RWPE2 (cell line): ENCODE measurements around the gene FBXW12.
A peak's percentile ranks its signal among the peaks of the same experiment; 100 is the strongest.

Experiments
- ATAC-seq: fragments of 200-7000 bp; cut with Tn5 transposase; 3 replicates; pipeline ENCODE4 v1.9.1; 2021; ENCODE audit warnings: low read depth
- DNase-seq: peaks from one replicate; pipeline ENCODE4 v3.0.0-alpha.2; 2020; ENCODE audit warnings: low spot score
- H3K27ac ChIP-seq: fragments of 450-650 bp; 2 replicates; pipeline ENCODE4 v1.5.1; 2017; ENCODE audit warnings: mild to moderate bottlenecking; ENCODE audit not compliant: poor library complexity, severe bottlenecking
- H3K27me3 ChIP-seq: fragments of 250-450 bp; sonication (Bioruptor Pico); 2 replicates; pipeline ENCODE4 v1.5.1; 2021; ENCODE audit warnings: mild to moderate bottlenecking, moderate library complexity; ENCODE audit not compliant: insufficient read depth, poor library complexity, severe bottlenecking
- H3K36me3 ChIP-seq: fragments of 250-450 bp; sonication (Bioruptor Pico); 2 replicates; pipeline ENCODE4 v1.5.1; 2020; ENCODE audit warnings: low read depth, mild to moderate bottlenecking, moderate library complexity
- H3K4me1 ChIP-seq: fragments of 250-450 bp; sonication (Bioruptor Pico); 2 replicates; pipeline ENCODE4 v1.5.1; 2021; ENCODE audit warnings: mild to moderate bottlenecking, moderate library complexity; ENCODE audit not compliant: insufficient read depth, poor library complexity, severe bottlenecking
- H3K4me3 ChIP-seq: fragments of 250-450 bp; sonication (Bioruptor Pico); 2 replicates; pipeline ENCODE4 v1.5.1; 2021; ENCODE audit warnings: mild to moderate bottlenecking, moderate library complexity; ENCODE audit not compliant: severe bottlenecking
- H3K9me3 ChIP-seq: fragments of 250-450 bp; sonication (Bioruptor Pico); 2 replicates; pipeline ENCODE4 v1.5.1; 2021; ENCODE audit warnings: mild to moderate bottlenecking, moderate library complexity; ENCODE audit not compliant: severe bottlenecking
- TF ChIP-seq, protein P1 (sequence below): fragments of 450-650 bp; IDR thresholded peaks from one replicate; pipeline ENCODE4 v1.5.1; 2017; ENCODE audit warnings: mild to moderate bottlenecking, moderate library complexity; ENCODE audit not compliant: poor library complexity, severe bottlenecking

The FBXW12 gene

DNA sequence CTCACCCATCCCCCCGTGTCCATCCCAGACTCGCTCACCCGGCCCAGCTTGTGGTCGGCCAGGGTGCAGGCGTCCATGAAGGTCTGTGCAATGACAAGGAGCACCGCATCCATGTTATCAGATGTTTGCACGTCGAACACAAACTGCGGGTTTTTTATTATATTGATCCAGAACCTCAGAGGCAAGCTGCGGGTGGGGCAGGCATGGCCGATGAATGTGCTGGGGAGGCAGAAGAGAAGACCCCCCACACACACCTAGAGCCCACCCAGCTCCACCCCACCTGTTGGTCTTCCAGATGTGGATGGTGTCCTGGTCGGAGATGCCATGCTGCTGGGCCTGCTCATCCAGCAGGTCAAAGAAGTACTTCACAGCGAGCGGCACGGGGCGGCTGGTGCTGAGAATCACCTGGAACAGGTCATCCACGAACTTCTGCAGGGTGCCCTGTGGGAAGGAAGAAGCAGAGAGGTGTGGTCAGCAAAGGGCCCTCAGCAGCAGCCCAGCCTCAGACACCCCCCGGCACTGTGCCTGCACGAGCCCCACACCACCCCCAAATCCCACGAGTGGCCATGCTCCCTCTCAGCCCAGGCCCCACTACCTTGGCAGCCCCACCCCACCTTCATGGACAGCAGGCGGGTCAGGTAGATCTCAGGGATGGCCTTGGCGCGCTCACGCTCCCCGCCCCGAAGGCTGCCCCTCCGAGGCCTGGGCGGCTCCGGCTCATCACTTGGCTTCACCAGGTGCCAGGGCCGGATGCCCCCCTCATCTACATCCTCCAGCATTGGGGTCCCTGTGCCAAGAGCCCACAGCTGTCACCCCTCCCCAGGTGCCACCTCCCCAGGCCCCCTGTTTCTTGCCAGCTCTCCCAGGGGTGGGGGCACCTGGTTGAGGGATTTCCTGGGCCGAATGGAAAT lies 37.5 kb downstream of the FBXW12 start:
- Histone ChIP-seq H3K9me3 (no peaks in the 10 kb centered on the region), H3K27me3 (no peaks in the 10 kb centered on the region), H3K4me1 (no peaks in the 10 kb centered on the region), H3K36me3 (peaks cover 91% of the 10 kb centered on the region), H3K27ac (no peak overlapping the region), H3K4me3 (no peak overlapping the region)
- no peak for ATAC-seq
- peak; percentile 56 for DNase-seq
- TF ChIP-seq, protein P1, sequence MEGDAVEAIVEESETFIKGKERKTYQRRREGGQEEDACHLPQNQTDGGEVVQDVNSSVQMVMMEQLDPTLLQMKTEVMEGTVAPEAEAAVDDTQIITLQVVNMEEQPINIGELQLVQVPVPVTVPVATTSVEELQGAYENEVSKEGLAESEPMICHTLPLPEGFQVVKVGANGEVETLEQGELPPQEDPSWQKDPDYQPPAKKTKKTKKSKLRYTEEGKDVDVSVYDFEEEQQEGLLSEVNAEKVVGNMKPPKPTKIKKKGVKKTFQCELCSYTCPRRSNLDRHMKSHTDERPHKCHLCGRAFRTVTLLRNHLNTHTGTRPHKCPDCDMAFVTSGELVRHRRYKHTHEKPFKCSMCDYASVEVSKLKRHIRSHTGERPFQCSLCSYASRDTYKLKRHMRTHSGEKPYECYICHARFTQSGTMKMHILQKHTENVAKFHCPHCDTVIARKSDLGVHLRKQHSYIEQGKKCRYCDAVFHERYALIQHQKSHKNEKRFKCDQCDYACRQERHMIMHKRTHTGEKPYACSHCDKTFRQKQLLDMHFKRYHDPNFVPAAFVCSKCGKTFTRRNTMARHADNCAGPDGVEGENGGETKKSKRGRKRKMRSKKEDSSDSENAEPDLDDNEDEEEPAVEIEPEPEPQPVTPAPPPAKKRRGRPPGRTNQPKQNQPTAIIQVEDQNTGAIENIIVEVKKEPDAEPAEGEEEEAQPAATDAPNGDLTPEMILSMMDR, result no peak

DNA sequence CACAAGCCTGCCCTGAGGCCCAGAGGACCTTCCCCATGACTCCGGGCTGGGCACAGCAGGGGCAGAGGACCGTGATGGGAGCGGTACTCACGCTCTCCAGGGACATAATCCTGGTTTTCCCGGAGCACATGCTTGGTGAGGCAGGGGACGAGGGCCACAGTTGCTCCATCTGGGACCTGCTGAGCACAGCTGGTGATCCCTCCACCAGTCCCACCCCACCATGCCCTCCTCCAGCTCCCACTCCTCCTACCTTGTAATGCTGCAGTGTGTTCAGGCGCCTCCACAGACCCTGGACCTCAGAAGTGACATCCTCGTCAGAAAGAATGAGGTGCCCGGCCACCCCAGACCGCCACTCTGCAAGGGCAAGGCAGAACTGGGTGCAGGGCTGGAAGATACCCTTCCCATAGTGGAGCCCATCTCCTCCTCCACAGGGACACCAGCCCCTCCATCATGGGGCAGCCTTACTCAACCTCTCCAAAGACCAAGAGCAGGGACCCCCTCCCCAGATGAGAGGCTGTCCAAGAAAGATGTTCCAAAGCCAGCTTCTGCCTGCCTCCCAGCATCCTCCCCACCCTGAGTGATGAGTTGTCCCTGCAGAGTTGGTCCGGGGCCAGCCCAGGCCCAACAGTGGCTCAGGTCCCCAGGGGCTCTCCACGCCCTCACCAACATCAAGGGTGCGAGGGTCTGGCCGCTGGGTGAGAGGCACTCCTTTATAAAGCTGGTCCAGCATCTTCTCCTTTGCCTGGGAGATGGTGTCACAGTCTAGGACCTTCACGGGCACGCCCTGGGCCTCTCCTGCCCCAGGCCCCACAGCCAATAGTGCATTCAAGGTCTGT lies 38.4 kb downstream of the FBXW12 start:
- no peak for ATAC-seq
- Histone ChIP-seq H3K4me1 (no peaks in the 10 kb centered on the region), H3K36me3 (peaks cover 96% of the 10 kb centered on the region), H3K27me3 (no peaks in the 10 kb centered on the region), H3K27ac (no peak overlapping the region), H3K9me3 (no peaks in the 10 kb centered on the region), H3K4me3 (no peak overlapping the region)
- TF ChIP-seq, protein P1, result no peak
- DNase-seq, result peak; percentile 45

DNA sequence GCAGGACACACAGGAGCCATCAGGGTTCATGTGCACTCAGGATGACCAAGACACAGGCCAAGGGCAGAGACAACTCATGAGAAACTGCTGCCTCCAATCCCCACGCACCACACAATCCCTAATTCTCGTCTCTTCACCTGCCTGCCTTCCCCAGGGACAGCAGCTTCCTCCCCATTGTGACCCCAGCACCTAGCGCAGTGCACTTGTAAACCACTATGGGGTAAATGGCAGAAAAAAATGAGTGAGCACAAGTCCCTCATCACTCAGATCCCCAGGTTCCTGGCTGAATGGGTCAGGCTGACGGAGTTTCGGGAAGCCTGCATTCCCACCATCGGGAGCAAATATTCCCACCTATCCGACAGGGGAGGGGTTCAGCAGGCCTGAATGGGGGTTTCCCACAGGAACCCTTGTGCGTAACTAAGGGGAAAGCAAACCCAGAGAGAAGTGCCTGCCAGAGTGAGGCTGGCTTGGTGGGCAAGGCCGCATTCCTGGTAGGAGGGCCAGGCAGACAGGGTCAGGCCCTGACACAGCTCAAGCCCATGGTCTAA lies 39.1 kb downstream of the FBXW12 start:
- DNase-seq, result peak; percentile 32
- TF ChIP-seq, protein P1, result no peak

DNA sequence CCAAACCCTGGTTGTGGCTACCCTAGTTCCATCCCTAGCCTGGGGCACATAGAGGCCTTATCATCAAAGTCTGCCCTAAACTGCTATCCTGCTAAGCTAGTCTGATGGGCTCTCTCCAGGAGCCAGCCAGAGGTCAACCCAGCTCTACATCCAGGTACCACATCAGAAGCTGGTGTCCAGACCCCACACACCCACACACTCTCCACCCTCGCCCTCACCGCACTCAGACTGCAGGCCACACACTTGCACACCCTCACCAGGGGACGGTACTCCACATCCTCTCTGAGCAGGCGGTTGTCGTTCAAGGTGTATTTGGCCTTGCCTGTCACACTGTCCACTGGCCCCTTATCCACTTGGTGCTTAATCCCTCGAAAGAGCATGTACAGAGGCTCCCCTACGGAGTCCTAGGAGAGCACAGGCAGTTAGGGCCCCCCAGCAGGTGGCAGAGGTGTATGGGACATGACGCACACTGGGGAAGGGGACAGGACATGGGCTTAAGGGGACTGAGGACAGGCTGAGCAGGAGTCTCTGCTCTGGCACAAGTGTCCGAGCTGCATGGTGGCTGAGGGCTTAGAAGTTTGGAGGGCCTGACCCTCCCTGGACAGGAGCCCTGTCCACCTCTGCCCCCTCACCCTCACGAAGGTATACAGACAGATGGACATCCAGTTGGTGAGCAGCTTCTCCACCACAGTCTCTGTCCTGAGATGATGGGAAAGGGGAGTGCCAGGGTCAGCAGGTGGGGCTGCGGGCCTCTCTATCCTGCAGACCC lies 39.8 kb downstream of the FBXW12 start:
- Histone ChIP-seq H3K36me3 (peaks cover 100% of the 10 kb centered on the region), H3K9me3 (no peaks in the 10 kb centered on the region)

More for the DNA sequence above, 39.1 kb downstream of the FBXW12 start:
- no peaks in the 10 kb centered on the region for H3K9me3 ChIP-seq
- no peak overlapping the region for H3K27ac ChIP-seq
- no peak for ATAC-seq
- peaks cover 100% of the 10 kb centered on the region for H3K36me3 ChIP-seq
- no peak overlapping the region for H3K4me3 ChIP-seq
- no peaks in the 10 kb centered on the region for H3K27me3 ChIP-seq
- H3K4me1 ChIP-seq, result no peaks in the 10 kb centered on the region

More for the DNA sequence above, 39.8 kb downstream of the FBXW12 start:
- Histone ChIP-seq H3K27me3 (no peaks in the 10 kb centered on the region), H3K27ac (no peak overlapping the region), H3K4me1 (no peaks in the 10 kb centered on the region), H3K4me3 (no peak overlapping the region)
- TF ChIP-seq, protein P1, result no peak
- DNase-seq, result peak; percentile 45
- no peak for ATAC-seq
